Measurements from ENCODE around the gene CRY1. TPM values are rescaled to one million over a fixed set of nuclear protein-coding genes. Genes with fewer than 3 reads are reported as not detected.

Gene CRY1
- 17.7 TPM for total RNA-seq

GRCh38 chr12:107093417-107094182 lies at the start of gene CRY1:
CRY1 (minus strand) TSS chr12:107093549; CDS start chr12:107092961, 588 bp downstream.
- peak; percentile 96 for DNase-seq (ENCODE audit: low spot score)

- no peak for DNase-seq (ENCODE audit: low spot score)
These were observed 46.4 kb upstream of the CRY1 start for GRCh38 chr12:107139787-107140186.

- DNase-seq (ENCODE audit: low spot score) = no peak
These were observed 45.6 kb upstream of the CRY1 start for GRCh38 chr12:107138990-107139389.

- DNase-seq (ENCODE audit: low spot score) = no peak
These were observed 41.8 kb upstream of the CRY1 start for GRCh38 chr12:107135177-107135576.

- DNase-seq (ENCODE audit: low spot score) = no peak
These were observed 41.2 kb upstream of the CRY1 start for GRCh38 chr12:107134558-107134957.

GRCh38 chr12:107133462-107133861 lies 40.1 kb upstream of the CRY1 start:
- DNase-seq (ENCODE audit: low spot score) = no peak

- peak; percentile 46 for DNase-seq (ENCODE audit: low spot score)
These were observed 38.7 kb upstream of the CRY1 start for GRCh38 chr12:107131832-107132616.

GRCh38 chr12:107130830-107131611 lies 37.7 kb upstream of the CRY1 start:
- DNase-seq (ENCODE audit: low spot score) = no peak

GRCh38 chr12:107129315-107129930 lies 36.1 kb upstream of the CRY1 start:
- DNase-seq (ENCODE audit: low spot score) = no peak

GRCh38 chr12:107127482-107128430 lies 34.4 kb upstream of the CRY1 start:
- no peak for DNase-seq (ENCODE audit: low spot score)

- DNase-seq (ENCODE audit: low spot score) = no peak
These were observed 33.6 kb upstream of the CRY1 start for GRCh38 chr12:107126796-107127481.

GRCh38 chr12:107125833-107126232 lies 32.5 kb upstream of the CRY1 start:
- no peak for DNase-seq (ENCODE audit: low spot score)

- no peak for DNase-seq (ENCODE audit: low spot score)
These were observed 29.2 kb upstream of the CRY1 start for GRCh38 chr12:107122452-107122958.

- no peak for DNase-seq (ENCODE audit: low spot score)
These were observed 25.7 kb upstream of the CRY1 start for GRCh38 chr12:107119091-107119490.

- DNase-seq (ENCODE audit: low spot score) = no peak
These were observed 25.3 kb upstream of the CRY1 start for GRCh38 chr12:107118624-107119023.

GRCh38 chr12:107115119-107115518 lies 21.8 kb upstream of the CRY1 start:
- DNase-seq (ENCODE audit: low spot score) = no peak

- DNase-seq (ENCODE audit: low spot score) = no peak
These were observed 18.0 kb upstream of the CRY1 start for GRCh38 chr12:107111314-107111713.

GRCh38 chr12:107109726-107110719 lies 16.7 kb upstream of the CRY1 start:
- DNase-seq (ENCODE audit: low spot score) = no peak

Measured in ureter (tissue), 1 donor.